ENCODE data around the gene CDH11. TPM values are rescaled to one million over a fixed set of nuclear protein-coding genes. Genes with fewer than 3 reads are reported as not detected.

The CDH11 gene
- total RNA-seq, 2 donors from 2014 or later: not detected

DNA sequence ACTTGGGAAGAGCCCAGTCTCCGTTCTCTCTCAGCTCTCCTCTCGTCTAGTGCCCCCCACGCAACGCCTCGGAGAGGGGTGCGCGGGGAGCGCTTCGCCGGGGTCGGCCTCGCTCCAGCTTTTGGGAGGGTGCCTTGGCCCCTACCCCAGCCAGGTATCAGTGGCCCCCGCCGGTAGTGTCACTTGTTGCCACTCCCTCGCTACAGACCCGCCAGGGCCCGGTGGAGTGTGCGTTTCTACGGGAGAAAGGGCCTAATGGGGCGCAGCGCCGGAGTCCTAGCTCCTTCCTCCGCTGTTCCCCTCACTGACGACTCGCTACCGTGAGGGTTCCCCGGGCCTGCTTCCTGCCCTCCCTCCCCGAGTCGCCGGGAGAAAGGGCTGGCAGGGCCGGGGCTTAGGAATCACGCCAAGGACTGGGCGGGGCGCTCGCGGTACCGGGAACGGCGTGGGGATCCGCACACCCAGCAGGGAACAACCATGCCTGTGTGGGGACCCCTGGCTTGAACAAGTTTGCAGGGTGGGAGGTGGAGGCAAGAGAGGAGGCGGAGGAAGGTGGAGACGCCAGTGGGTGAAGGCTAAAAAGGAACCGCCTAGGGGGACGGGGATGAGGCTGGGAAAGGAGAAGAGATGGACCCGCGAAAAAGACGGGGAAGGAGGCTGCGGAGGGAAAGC lies 997 bp upstream of the CDH11 start:
- Mint-ChIP-seq H3K4me3 (no peak overlapping the region), H3K4me1 (no peaks in the 10 kb centered on the region), H3K36me3 (ENCODE audit: low read depth) (no peaks in the 10 kb centered on the region), H3K27ac (no peak overlapping the region), H3K27me3 (peaks cover 16% of the 10 kb centered on the region), H3K9me3 (no peaks in the 10 kb centered on the region)
- no peak for ATAC-seq (replicated peaks)

DNA sequence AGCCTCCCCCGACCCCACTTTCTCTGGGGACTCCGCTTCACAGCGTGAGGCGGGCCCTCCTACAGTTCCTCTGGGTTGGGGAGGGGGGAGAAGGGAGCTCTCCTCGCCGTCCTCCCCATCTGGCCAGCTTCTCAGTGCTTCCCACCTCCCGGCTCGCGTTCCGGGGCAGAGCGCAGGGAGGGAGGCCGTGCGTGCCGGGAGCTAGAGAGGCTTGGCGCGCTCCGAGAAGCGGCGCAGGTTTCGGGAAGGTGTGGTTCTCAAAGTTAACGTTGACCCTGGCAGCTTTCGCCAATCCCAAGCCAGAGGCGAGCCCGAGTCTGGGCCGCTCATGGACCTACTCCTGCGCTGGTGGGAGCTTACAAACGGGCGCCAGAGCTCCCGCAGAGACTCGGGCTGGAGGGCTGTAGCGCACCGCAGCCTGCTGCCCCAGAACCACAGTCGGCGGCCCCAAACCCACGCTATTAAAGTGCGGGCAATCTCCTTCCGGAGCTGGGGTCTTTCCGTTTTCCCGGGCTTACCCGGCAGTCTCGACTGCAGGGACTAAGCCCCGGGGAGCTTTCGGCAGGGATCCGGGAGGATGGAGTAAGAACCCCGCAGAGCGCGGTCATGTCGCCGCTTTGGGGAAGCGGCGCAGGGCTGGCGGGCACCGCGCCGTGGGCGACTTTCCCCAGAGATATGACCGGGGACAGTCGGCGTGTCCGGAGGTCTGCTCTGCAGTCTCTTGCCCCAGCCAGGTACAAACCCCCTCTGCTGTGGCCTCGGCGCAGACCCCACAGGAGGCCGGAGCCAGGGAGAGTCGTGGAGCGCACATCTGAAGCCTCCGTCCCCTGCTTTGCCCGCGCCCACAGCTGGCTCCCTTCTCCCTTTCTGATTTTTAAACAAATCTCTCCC lies 787 bp downstream of the CDH11 start:
- ATAC-seq (replicated peaks): no peak
- Mint-ChIP-seq H3K9me3 (no peaks in the 10 kb centered on the region), H3K27me3 (peaks cover 16% of the 10 kb centered on the region), H3K4me3 (no peak overlapping the region), H3K27ac (no peak overlapping the region), H3K4me1 (no peaks in the 10 kb centered on the region), H3K36me3 (ENCODE audit: low read depth) (no peaks in the 10 kb centered on the region)

DNA sequence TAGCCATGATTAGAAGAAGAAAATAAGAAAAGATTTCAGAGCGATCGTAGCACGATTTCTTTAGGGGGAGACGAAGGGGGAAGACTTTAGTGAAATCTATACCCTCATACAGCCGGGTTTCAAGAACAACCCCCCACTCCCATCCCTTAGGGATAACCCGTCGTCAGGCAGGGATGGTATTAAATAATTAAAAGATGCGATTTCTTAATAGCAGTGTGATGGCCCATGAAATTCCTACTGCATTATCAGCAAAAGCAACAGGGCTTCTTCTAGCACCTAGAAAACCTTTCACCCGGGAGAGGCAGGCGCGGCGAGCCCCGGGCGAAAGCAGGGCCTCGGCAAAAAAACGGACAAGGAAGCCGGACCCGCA lies 1.4 kb downstream of the CDH11 start:
- H3K4me3 Mint-ChIP-seq: no peak overlapping the region
- peaks cover 16% of the 10 kb centered on the region for H3K27me3 Mint-ChIP-seq
- no peak for ATAC-seq (replicated peaks)
- no peaks in the 10 kb centered on the region for H3K36me3 Mint-ChIP-seq (ENCODE audit: low read depth)
- no peak overlapping the region for H3K27ac Mint-ChIP-seq
- no peaks in the 10 kb centered on the region for H3K4me1 Mint-ChIP-seq
- H3K9me3 Mint-ChIP-seq: no peaks in the 10 kb centered on the region

DNA sequence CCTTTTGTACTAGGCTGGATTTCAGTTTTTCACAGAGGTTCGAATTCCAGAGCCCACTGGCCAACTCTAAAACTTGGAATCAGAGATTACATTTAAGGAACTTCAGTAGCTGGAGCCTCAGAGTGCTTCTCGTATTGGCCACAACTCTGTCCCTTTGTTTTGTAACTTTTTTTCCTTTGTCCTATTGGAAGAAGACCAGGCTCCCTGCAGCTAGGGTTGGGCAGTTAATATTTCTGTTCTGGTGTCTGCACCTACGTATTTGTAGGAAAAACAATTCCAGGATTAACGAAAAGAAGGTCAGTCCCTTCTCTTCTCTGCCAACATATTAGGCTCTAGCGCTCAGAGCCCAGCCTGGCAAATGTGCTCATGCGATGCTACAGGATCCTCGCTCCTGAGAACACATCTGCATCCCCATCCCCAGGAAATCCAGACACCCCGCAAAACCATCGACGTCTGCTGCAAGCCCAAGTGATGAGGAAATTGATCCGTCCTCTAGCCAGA lies 1.9 kb downstream of the CDH11 start:
- Mint-ChIP-seq H3K4me3 (no peak overlapping the region), H3K9me3 (no peaks in the 10 kb centered on the region), H3K4me1 (no peaks in the 10 kb centered on the region), H3K27me3 (peaks cover 16% of the 10 kb centered on the region), H3K27ac (no peak overlapping the region), H3K36me3 (ENCODE audit: low read depth) (no peaks in the 10 kb centered on the region)
- no peak for ATAC-seq (replicated peaks)

DNA sequence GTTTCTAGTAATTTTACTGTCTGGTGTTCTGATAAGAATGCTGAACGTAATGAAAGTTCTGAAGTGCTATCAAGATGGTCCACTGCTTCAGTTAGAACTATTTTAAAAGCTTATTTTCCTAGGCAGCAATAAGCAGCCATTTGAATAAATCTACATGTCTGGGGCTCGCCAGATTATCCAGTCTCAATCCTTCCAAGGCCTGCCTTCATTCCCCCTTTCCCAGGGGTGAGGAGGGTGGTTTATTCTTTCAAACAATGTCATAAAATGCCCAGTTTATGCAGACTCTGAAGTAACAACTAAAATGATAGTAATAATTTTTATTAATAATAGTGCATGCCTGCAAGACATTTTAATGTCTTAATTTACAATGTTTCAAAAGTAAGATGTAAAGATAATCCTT lies 2.4 kb downstream of the CDH11 start:
- H3K27me3 Mint-ChIP-seq: peaks cover 16% of the 10 kb centered on the region
- no peak overlapping the region for H3K4me3 Mint-ChIP-seq
- ATAC-seq (replicated peaks): no peak
- no peak overlapping the region for H3K27ac Mint-ChIP-seq
- no peaks in the 10 kb centered on the region for H3K4me1 Mint-ChIP-seq
- no peaks in the 10 kb centered on the region for H3K9me3 Mint-ChIP-seq
- H3K36me3 Mint-ChIP-seq (ENCODE audit: low read depth): no peaks in the 10 kb centered on the region

DNA sequence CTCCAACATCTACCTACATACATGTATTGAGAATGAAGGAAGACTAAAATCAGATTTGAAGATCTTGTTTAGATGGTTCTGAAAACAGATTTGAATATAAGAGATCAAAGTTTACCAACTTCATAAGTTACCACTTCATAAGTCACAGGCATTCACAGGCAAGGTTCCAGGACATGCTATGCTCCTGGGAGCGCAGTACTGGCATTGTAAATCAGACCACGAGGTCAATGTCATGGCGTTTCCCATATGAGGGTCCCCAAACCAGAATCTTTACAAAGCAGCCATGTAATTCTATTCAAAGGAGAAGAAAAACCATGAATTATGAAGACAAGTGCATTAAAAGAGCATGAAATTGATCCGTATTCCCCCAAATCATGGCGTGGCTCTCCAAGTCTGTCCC lies 3.0 kb downstream of the CDH11 start:
- ATAC-seq (replicated peaks): no peak
- H3K27ac Mint-ChIP-seq: no peak overlapping the region
- H3K4me3 Mint-ChIP-seq: no peak overlapping the region
- no peaks in the 10 kb centered on the region for H3K9me3 Mint-ChIP-seq
- H3K4me1 Mint-ChIP-seq: no peaks in the 10 kb centered on the region
- peaks cover 13% of the 10 kb centered on the region for H3K27me3 Mint-ChIP-seq
- no peaks in the 10 kb centered on the region for H3K36me3 Mint-ChIP-seq (ENCODE audit: low read depth)

DNA sequence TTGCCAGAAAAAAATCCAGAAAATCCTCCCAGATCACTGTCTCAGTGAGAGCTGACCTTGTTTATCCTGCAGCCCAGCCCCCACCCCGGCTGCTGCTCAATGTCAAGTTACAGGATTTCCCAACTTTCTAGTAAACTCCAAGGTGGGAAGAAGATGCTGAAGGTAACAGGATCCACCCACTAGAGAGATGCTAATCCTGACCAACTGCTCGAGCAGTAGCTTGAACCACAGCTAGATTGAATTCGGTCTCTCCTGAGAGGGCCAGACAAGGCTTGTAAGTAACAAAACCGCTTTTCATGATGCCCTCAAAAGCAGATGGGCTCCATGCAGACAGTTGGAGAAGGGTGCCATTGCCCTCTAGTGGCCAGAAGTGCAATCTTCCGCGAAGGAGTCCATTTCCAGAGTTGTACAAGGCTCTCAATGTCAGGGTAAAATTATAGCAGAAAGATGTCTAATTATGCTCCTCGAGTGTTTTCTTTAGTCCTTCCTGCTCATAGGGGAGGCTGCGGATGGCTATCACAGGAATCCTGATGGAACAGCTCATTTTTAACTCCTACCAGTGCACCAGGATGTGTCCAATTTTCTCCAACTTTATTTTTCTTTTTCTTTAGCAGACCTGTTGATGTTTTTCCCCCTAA lies 3.9 kb downstream of the CDH11 start:
- Mint-ChIP-seq H3K27me3 (peaks cover 11% of the 10 kb centered on the region), H3K4me3 (no peak overlapping the region), H3K9me3 (no peaks in the 10 kb centered on the region), H3K4me1 (no peaks in the 10 kb centered on the region), H3K27ac (no peak overlapping the region), H3K36me3 (ENCODE audit: low read depth) (no peaks in the 10 kb centered on the region)
- no peak for ATAC-seq (replicated peaks)

DNA sequence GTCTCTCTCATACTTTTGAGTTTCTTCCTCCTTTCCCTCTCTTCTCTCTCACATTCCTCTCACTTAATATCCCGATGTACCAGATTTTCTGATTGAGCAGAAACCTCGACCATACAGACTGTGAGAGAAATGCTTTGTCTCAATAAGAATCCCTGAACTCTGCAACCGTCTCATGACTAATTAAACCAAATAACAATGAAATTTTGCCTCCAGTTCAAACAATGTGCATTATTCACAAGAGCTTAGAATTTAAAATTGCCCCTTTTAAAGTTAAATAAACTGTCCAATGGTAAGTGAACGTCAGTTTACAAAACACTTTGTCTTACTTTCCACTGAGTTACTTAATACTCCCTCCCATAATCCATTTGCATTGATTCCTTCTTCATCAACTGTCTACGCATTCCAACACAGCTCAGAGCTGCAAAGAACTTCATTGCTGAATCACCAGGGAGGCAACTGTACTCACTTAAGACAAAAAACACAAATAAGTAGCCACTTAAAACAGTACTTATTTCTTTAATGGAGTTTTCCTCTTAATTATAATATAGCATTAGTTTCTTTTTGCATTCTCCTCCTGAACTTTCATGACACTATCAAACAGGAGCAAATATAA lies 4.9 kb downstream of the CDH11 start:
- ATAC-seq (replicated peaks): no peak
- Mint-ChIP-seq H3K4me3 (no peak overlapping the region), H3K27me3 (peaks cover 11% of the 10 kb centered on the region), H3K27ac (no peak overlapping the region), H3K9me3 (no peaks in the 10 kb centered on the region), H3K36me3 (ENCODE audit: low read depth) (no peaks in the 10 kb centered on the region), H3K4me1 (no peaks in the 10 kb centered on the region)

DNA sequence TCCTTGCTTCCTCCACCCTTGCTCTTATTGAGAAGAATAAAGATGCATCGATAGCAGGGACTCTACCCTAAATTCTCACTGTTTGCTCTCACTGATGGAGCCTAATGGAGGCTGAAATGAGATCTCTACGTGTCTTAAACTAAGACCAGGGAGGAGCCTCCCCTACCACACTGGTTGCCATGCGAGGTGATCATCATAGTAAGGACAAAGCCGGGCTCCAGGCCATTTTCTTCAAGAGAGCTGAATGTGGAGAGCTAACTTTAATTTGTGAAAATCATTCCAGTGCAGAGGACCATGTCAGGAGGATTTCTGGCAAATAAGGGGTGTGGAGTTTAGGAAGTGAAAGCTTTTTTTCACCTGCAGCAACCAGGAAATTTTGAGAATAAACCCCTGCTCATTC lies 5.6 kb downstream of the CDH11 start:
- Mint-ChIP-seq H3K27me3 (peaks cover 11% of the 10 kb centered on the region), H3K9me3 (peaks cover 2% of the 10 kb centered on the region), H3K36me3 (ENCODE audit: low read depth) (no peaks in the 10 kb centered on the region), H3K4me3 (no peak overlapping the region), H3K27ac (no peak overlapping the region), H3K4me1 (no peaks in the 10 kb centered on the region)
- no peak for ATAC-seq (replicated peaks)

DNA sequence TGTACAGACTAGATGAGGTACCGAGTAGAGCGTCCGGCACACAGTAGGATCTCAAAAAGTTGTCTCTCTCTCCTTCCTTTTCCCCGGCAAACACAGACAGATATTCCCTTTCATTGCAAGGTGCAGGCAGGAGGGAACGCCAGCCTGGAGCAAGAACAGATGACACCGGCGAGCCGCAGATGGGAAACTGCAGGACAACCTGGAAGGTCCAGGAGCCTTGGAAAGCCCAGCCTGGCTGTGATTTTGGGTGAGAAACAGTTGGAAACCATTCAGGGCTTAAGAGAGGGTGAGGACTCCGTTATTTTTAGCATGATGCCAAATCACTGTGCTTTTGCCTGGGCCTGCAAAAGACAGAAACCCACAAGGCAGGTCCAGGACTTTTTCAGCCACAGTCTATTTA lies 7.3 kb downstream of the CDH11 start:
- Mint-ChIP-seq H3K9me3 (peaks cover 4% of the 10 kb centered on the region), H3K4me3 (no peak overlapping the region), H3K36me3 (ENCODE audit: low read depth) (no peaks in the 10 kb centered on the region)

DNA sequence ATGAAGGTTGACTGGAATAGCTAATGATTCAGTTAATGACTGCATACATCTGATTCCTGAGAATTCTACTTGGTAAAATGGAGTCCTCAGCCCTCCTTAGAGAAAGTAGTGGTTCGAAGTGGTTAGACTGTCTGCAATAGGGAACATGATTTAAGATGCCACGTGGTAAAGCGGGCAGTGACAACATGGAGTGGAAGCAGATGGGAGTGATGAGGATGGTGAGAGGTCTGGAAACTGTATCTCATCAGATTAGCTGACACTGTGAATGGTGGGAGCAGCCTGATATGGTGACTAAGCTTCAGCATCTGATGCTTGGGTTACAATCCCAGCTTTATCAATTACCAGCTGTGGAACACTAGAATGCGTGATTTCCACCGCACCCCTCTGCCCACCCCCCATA lies 8.4 kb downstream of the CDH11 start:
- ATAC-seq (replicated peaks): no peak
- no peaks in the 10 kb centered on the region for H3K36me3 Mint-ChIP-seq (ENCODE audit: low read depth)
- no peaks in the 10 kb centered on the region for H3K4me1 Mint-ChIP-seq
- H3K4me3 Mint-ChIP-seq: no peak overlapping the region
- no peak overlapping the region for H3K27ac Mint-ChIP-seq
- peaks cover 4% of the 10 kb centered on the region for H3K9me3 Mint-ChIP-seq
- no peaks in the 10 kb centered on the region for H3K27me3 Mint-ChIP-seq

More for the DNA sequence above, 7.3 kb downstream of the CDH11 start:
- H3K27me3 Mint-ChIP-seq: peaks cover 4% of the 10 kb centered on the region
- no peak overlapping the region for H3K27ac Mint-ChIP-seq
- H3K4me1 Mint-ChIP-seq: no peaks in the 10 kb centered on the region
- no peak for ATAC-seq (replicated peaks)

DNA sequence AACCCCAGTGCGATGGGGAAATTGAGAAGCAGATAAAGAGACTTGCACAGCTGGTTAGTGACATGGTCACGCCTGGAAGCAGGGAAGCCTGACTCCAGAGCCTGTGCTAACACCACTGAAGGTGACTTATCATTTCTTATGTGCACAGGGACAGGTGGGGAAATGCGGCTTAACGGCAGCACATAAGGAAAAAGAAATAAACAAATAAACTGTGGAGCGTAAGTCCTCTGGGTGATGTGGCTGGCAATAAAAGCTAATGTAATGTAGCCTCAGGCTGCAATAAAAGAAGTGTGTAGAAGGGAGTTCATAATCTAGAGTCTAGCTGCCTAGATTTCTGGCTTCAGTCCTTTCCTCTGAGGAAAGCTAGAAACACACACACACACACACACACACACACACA lies 10.6 kb downstream of the CDH11 start:
- no peak for ATAC-seq (replicated peaks)
- H3K27me3 Mint-ChIP-seq: no peaks in the 10 kb centered on the region
- H3K27ac Mint-ChIP-seq: no peak overlapping the region
- peaks cover 4% of the 10 kb centered on the region for H3K9me3 Mint-ChIP-seq
- no peak overlapping the region for H3K4me3 Mint-ChIP-seq
- H3K36me3 Mint-ChIP-seq (ENCODE audit: low read depth): no peaks in the 10 kb centered on the region
- H3K4me1 Mint-ChIP-seq: no peaks in the 10 kb centered on the region

DNA sequence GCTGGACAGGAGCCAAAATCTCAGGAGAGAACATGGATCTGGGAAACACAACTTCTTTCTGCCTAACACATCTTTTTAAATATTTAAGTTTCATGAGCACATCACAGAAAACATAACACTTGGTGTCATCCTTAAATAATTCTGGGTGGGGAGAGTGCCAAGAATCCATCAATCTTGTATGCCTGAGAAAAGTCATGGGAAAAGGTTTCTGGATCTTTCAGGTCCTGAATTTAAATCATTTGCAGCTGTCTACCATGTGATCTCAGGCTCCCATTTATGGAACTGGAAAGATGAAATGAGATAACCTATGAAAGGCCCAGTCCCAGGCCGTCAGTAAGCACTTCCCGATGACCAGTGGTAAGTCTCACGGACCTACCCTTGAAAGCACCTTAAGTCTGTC lies 15.1 kb downstream of the CDH11 start:
- Mint-ChIP-seq H3K27me3 (no peaks in the 10 kb centered on the region), H3K4me1 (no peaks in the 10 kb centered on the region), H3K27ac (no peak overlapping the region), H3K36me3 (ENCODE audit: low read depth) (no peaks in the 10 kb centered on the region), H3K4me3 (no peak overlapping the region), H3K9me3 (peaks cover 4% of the 10 kb centered on the region)
- no peak for ATAC-seq (replicated peaks)

DNA sequence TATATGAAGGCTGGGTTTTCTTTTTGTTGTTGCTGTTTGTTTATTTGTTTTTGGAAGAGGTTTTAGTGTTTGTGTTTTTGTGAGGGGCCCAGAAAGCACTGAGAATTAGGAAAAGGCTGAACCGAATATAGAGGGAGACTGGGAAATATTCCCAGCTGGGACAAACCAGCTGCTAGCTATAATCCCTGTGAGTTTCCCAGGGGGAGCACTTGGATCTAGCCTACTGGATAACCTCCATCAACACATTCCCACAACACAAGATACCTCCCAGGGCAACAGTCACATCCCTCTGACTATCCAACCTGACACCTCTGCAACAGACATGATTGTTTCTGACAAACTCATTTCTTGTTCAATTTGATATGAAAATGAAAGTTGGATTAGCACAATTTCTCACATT lies 16.7 kb downstream of the CDH11 start:
- H3K4me1 Mint-ChIP-seq: no peaks in the 10 kb centered on the region
- no peak overlapping the region for H3K4me3 Mint-ChIP-seq
- H3K27me3 Mint-ChIP-seq: no peaks in the 10 kb centered on the region
- no peaks in the 10 kb centered on the region for H3K36me3 Mint-ChIP-seq (ENCODE audit: low read depth)
- no peak for ATAC-seq (replicated peaks)
- peaks cover 4% of the 10 kb centered on the region for H3K9me3 Mint-ChIP-seq
- H3K27ac Mint-ChIP-seq: no peak overlapping the region

Measured in activated T-helper 17 cell treated with anti-CD3 and anti-CD28 coated beads, Interleukin-2, amount 50 U/mL, for 72 hours (primary cell).